Measurements from ENCODE around the gene PNKD.

Gene PNKD

DNA sequence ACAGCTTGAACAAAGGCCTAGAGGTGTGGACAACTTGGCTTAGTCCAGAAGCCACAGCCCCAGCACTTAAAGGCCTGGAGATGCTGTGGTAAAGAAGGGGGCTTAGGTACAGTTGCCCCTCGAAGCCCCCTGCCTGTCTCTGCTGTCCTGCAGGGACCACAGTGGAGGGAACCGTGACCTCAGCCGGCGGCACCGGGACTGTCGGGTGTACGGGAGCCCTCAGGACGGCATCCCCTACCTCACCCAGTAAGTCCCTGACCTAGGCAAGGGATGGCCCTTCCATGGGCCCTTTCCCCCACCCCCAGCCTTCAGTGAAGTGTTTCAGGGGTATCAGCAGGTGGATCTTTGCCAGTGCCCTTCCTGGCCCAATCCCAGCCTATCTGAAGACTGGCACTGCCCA lies 71.1 kb downstream of the PNKD start:
- Mint-ChIP-seq H3K9me3 (no peaks in the 10 kb centered on the region), H3K4me1 (ENCODE audit: low read depth) (no peaks in the 10 kb centered on the region), H3K36me3 (ENCODE audit: low read depth) (no peaks in the 10 kb centered on the region), H3K27ac (no peak overlapping the region), H3K27me3 (no peaks in the 10 kb centered on the region), H3K4me3 (no peak overlapping the region)

GRCh38 chr2:218342837-218343236 lies 72.5 kb downstream of the PNKD start:
- Mint-ChIP-seq H3K27ac (no peak overlapping the region), H3K4me3 (no peak overlapping the region), H3K27me3 (no peaks in the 10 kb centered on the region), H3K36me3 (ENCODE audit: low read depth) (no peaks in the 10 kb centered on the region), H3K4me1 (ENCODE audit: low read depth) (no peaks in the 10 kb centered on the region), H3K9me3 (no peaks in the 10 kb centered on the region)

DNA sequence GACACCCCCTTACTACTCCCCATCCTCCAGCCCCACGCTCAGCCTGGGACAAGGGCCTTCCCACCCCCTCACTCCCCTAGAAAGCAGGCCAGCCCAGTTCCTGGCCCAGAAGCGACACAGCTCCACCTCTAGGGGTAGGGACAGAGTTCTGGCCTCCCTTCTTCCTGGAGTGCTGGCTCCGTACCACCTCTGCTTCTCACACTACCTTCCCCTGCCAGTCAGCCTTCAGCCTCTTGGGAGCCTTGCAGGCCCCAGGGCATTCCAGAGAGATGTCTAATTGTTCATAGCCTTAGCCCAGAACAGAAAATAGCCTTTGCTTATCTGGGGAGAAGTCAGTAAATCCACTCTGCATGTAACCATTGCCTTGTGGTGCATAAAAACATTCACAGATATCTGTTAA lies 73.3 kb downstream of the PNKD start:
- H3K4me3 Mint-ChIP-seq = no peak overlapping the region
- H3K36me3 Mint-ChIP-seq (ENCODE audit: low read depth) = no peaks in the 10 kb centered on the region
- no peaks in the 10 kb centered on the region for H3K4me1 Mint-ChIP-seq (ENCODE audit: low read depth)
- no peaks in the 10 kb centered on the region for H3K9me3 Mint-ChIP-seq
- no peak overlapping the region for H3K27ac Mint-ChIP-seq
- H3K27me3 Mint-ChIP-seq = no peaks in the 10 kb centered on the region

DNA sequence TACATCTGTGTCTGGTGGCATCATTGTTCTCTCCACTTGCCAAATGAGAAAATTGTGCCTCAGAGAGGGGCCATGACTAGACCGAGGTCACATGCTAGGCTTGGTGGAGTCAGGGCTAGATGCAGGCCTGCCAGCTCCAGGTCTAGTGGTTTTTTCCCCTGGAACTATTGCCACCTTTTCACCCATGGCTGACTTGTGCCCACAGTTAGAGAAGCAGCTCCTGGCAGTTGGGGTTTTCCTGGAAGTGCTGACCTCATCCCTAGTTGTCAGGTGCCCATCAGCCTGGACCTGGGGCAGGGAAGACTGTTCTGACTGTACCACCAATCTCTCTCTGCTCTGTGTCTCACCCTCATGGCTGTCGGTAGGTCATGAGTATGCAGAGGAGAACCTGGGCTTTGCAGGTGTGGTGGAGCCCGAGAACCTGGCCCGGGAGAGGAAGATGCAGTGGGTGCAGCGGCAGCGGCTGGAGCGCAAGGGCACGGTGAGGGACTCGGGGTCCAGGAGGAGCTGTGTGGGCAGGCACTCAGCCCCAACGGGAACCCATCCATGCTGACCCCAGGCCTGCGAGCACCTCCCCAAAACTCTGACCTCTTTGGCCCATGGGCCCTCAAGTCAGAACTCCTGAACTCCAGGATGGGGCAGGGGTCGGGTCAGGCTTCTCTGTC lies 73.9 kb downstream of the PNKD start:
- Mint-ChIP-seq H3K36me3 (ENCODE audit: low read depth) (no peaks in the 10 kb centered on the region), H3K4me1 (ENCODE audit: low read depth) (no peaks in the 10 kb centered on the region), H3K9me3 (no peaks in the 10 kb centered on the region), H3K27me3 (no peaks in the 10 kb centered on the region), H3K27ac (no peak overlapping the region), H3K4me3 (no peak overlapping the region)

DNA sequence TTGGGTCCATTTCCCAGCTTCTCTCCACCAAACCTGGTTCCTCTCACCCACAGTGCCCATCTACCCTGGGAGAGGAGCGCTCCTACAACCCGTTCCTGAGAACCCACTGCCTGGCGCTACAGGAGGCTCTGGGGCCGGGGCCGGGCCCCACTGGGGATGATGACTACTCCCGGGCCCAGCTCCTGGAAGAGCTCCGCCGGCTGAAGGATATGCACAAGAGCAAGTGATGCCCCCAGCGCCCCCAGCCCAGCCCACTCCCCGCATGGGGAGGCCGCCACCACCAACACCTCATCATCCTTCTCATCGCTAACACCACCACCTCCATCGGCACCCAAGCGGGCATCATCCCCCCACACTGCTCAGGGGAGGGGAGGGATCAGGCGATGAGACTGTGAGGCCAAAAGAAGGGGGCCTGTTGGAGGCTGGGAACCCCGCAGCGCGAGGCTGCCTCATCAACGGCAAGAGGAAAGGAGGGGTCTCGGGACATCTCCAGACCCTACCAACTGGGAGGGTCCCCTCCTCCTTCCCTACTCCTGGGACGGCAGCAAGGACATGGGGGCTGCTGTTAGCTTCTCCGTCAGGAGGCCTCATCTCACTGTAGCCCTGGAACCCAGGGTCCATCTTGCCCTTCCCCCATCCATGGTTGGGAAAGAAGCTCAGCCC lies 74.6 kb downstream of the PNKD start:
- H3K9me3 Mint-ChIP-seq = no peaks in the 10 kb centered on the region
- no peak overlapping the region for H3K27ac Mint-ChIP-seq
- H3K4me1 Mint-ChIP-seq (ENCODE audit: low read depth) = no peaks in the 10 kb centered on the region
- H3K4me3 Mint-ChIP-seq = no peak overlapping the region
- no peaks in the 10 kb centered on the region for H3K36me3 Mint-ChIP-seq (ENCODE audit: low read depth)
- H3K27me3 Mint-ChIP-seq = no peaks in the 10 kb centered on the region

DNA sequence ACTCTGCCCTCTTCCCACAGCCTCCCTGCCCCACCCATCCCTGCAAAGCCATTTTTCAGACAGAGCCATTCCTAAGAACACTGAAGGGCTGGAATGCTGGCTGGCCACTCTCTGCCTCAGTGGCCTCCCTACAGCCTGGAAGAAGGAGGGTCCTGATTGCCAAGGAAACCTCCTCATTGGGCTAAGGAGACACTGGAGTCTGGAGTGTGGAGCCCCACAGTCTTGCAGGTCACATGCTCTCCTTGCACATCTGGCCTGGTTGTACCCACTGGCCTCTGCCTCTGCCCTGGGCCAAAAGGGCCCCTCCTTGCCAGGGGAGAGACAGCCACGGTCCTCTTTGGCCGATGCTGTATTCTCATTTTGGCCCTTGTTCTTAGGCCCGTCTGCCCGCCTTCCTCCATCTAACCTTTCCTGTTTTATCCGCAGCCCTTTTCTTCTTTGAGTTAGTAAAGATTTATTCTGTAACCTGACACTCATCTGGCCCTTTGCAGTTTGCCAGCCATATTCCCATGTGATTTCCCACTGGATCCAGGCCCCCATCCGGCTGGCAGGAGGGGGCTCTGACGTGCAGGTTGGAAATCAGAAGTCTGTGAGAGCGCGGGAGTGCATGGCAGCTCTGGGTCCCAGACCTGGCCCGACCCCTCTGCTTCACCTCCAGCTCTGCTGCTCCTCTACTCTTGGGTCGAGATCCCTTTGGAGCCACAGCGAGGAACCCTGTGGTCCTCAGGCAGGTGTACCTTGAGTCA lies 75.3 kb downstream of the PNKD start:
- H3K9me3 Mint-ChIP-seq = no peaks in the 10 kb centered on the region
- no peaks in the 10 kb centered on the region for H3K36me3 Mint-ChIP-seq (ENCODE audit: low read depth)
- H3K4me3 Mint-ChIP-seq = no peak overlapping the region
- no peaks in the 10 kb centered on the region for H3K4me1 Mint-ChIP-seq (ENCODE audit: low read depth)
- H3K27me3 Mint-ChIP-seq = no peaks in the 10 kb centered on the region
- H3K27ac Mint-ChIP-seq = no peak overlapping the region

GRCh38 chr2:218347172-218347571 lies 76.9 kb downstream of the PNKD start:
- Mint-ChIP-seq H3K4me3 (no peak overlapping the region), H3K27ac (no peak overlapping the region), H3K36me3 (ENCODE audit: low read depth) (no peaks in the 10 kb centered on the region), H3K9me3 (peaks cover 6% of the 10 kb centered on the region), H3K27me3 (no peaks in the 10 kb centered on the region), H3K4me1 (ENCODE audit: low read depth) (no peaks in the 10 kb centered on the region)

DNA sequence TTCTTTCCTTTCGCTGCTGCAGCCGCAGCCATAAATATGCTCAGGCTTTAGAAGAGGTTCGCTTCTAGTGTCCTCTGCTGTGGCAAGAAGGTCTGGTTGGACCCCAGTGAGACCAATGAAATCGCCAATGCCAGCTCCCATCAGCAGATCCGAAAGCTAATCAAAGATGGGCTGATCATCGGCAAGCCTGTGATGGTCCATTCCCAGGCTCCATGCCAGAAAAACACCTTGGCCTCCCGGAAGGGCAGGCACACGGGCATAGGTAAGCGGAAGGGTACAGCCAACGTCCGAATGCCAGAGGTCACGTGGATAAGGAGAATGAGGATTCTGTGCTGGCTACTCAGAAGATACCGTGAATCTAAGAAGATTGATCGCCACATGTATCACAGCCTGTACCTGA lies 83.7 kb downstream of the PNKD start:
- no peaks in the 10 kb centered on the region for H3K27me3 Mint-ChIP-seq
- H3K27ac Mint-ChIP-seq = no peak overlapping the region
- H3K9me3 Mint-ChIP-seq = peaks cover 8% of the 10 kb centered on the region
- H3K4me1 Mint-ChIP-seq (ENCODE audit: low read depth) = no peaks in the 10 kb centered on the region
- H3K4me3 Mint-ChIP-seq = no peak overlapping the region
- H3K36me3 Mint-ChIP-seq (ENCODE audit: low read depth) = no peaks in the 10 kb centered on the region

DNA sequence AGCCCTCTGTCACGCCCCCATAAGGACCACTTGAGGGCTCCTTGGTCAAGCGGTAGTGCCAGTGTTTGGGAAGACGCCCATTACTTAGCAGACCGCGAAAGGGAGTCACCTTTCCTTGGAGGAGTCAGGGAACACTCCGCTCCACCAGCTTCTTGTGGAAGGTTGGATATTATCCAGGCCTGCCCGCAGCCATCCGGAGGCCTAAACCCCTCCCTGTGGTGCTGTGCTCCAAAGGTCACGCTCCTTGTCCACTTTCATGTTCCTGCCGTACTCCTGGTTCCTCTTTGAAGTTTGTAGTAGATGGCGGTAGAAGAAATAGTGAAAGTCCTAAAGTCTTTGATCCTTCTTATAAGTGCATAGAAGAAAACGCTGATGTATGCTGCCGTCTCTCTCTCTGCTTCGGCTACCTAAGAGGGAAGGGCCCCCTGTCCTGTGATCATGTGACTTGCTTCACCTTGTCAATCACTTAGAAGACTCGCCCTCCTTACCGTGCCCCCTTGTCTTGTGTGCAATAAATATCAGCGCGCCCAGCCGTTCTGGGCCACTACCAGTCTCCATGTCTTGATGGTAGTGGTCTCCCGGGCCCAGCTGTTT lies 84.6 kb downstream of the PNKD start:
- Mint-ChIP-seq H3K36me3 (ENCODE audit: low read depth) (no peaks in the 10 kb centered on the region), H3K27me3 (no peaks in the 10 kb centered on the region), H3K27ac (no peak overlapping the region), H3K4me3 (no peak overlapping the region), H3K9me3 (peaks cover 8% of the 10 kb centered on the region), H3K4me1 (ENCODE audit: low read depth) (no peaks in the 10 kb centered on the region)

DNA sequence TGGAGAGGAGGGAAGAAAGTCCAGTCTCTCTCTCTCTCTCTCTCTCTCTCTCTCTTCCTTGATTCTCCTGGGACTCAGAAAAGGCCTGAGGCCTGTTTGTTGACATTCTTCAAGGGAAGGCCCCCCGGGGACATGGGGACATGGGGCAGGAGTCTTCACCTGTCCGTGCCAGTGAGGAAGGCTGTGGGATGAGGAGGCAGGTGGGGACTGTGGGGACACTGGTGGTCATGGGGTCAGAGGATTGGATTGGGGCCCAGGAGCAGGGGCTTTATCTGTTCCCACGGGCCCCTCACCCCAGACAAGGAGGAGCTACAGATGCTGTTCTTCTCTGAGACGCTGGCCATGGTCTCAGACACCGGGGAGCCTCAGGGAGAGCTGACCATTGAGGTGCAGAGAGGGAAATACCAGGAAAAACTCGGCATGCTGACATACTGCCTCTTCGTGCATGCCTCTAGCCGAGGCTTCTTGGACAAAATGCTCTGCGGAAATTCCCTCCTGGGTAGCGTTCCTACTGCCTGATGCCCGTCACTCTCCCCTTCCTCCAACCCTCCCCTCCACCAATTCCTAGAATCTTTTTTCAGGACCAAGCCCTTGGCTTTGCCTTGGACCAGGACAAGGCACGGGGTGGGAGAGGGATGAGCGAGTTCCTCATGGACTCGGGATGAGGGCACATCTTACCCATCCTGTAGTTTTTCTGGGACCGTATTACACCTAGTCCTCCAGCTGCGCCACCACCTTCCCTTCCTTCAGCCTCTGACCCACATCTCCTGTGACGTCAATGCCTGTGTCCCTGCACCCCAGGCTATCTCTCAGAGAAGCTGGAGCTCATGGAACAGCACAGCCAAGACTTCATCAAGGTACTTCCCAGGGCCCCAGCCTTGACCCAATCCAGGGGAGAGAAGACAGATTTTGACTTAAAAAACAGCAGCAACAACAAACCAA lies 87.2 kb downstream of the PNKD start:
- H3K27me3 Mint-ChIP-seq = no peaks in the 10 kb centered on the region
- no peaks in the 10 kb centered on the region for H3K4me1 Mint-ChIP-seq (ENCODE audit: low read depth)
- H3K9me3 Mint-ChIP-seq = no peaks in the 10 kb centered on the region
- H3K36me3 Mint-ChIP-seq (ENCODE audit: low read depth) = no peaks in the 10 kb centered on the region
- no peak overlapping the region for H3K4me3 Mint-ChIP-seq
- no peak overlapping the region for H3K27ac Mint-ChIP-seq

GRCh38 chr2:218360453-218360852 lies 90.1 kb downstream of the PNKD start:
- no peak overlapping the region for H3K27ac Mint-ChIP-seq
- no peaks in the 10 kb centered on the region for H3K27me3 Mint-ChIP-seq
- no peaks in the 10 kb centered on the region for H3K9me3 Mint-ChIP-seq
- H3K4me1 Mint-ChIP-seq (ENCODE audit: low read depth) = no peaks in the 10 kb centered on the region
- H3K4me3 Mint-ChIP-seq = no peak overlapping the region
- no peaks in the 10 kb centered on the region for H3K36me3 Mint-ChIP-seq (ENCODE audit: low read depth)

DNA sequence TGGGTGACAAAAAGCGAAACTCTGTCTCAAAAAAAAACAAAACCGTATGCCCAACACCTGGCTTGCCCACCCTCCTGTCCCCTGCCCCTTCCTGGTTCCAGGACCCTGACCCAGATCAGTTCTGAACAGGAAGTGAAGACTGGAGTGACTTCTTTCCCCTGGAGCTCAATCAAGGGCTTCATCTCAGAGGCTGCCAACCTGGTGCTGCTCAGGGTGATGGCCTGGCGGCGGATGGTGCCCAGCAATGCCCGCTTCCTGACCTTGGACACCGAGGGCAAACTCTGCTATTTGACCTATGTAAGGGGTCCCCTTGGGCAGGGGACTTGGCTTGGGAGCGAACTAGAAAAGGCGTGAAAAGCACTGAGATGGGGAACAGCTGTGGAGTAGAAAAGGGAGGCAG lies 92.3 kb downstream of the PNKD start:
- Mint-ChIP-seq H3K4me3 (no peak overlapping the region), H3K9me3 (no peaks in the 10 kb centered on the region), H3K27me3 (no peaks in the 10 kb centered on the region), H3K27ac (no peak overlapping the region), H3K4me1 (ENCODE audit: low read depth) (peaks cover 6% of the 10 kb centered on the region), H3K36me3 (ENCODE audit: low read depth) (no peaks in the 10 kb centered on the region)

DNA sequence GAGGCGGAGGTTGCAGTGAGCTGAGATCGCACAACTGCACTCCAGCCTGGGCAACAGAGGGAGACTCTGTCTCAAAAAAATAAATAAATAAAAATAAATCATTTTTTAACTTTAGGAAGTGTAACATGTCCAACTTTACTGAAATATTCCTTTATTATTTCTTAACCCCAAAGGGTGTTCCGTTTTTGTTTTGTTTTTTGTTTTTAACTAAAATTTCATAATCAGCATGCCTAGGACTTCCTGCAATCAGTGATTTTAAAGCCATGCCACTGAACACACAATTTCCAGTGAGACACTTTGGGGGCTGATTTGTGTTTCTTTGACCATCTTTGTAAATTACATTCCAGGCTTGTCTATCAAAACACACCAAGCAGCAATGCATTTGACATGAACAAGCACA lies 93.4 kb downstream of the PNKD start:
- no peaks in the 10 kb centered on the region for H3K27me3 Mint-ChIP-seq
- no peak overlapping the region for H3K4me3 Mint-ChIP-seq
- H3K4me1 Mint-ChIP-seq (ENCODE audit: low read depth) = peaks cover 13% of the 10 kb centered on the region
- no peaks in the 10 kb centered on the region for H3K36me3 Mint-ChIP-seq (ENCODE audit: low read depth)
- no peaks in the 10 kb centered on the region for H3K9me3 Mint-ChIP-seq
- H3K27ac Mint-ChIP-seq = no peak overlapping the region

GRCh38 chr2:218364196-218364595 lies 93.9 kb downstream of the PNKD start:
- peaks cover 16% of the 10 kb centered on the region for H3K4me1 Mint-ChIP-seq (ENCODE audit: low read depth)
- no peaks in the 10 kb centered on the region for H3K27me3 Mint-ChIP-seq
- H3K27ac Mint-ChIP-seq = no peak overlapping the region
- H3K36me3 Mint-ChIP-seq (ENCODE audit: low read depth) = no peaks in the 10 kb centered on the region
- H3K4me3 Mint-ChIP-seq = no peak overlapping the region
- no peaks in the 10 kb centered on the region for H3K9me3 Mint-ChIP-seq

Data from stimulated activated naive CD8-positive, alpha-beta T cell treated with anti-CD3 and anti-CD28 coated beads, Interleukin-15, Interleukin-2, amounts not matched to agents 100 ng/mL and 50 ng/mL, for 24 hours (primary cell).